GM19351 (cell line): ENCODE measurements around the gene CCSAP.
A peak's percentile ranks its signal among the peaks of the same experiment; 100 is the strongest.

Experiments used
- ATAC-seq: cut with Tn5 transposase; IDR thresholded peaks from one replicate; pipeline ENCODE4 v1.9.1; 2021; ENCODE audit warnings: mild to moderate bottlenecking, moderate library complexity; ENCODE audit not compliant: unreplicated experiment

CCSAP gene

DNA sequence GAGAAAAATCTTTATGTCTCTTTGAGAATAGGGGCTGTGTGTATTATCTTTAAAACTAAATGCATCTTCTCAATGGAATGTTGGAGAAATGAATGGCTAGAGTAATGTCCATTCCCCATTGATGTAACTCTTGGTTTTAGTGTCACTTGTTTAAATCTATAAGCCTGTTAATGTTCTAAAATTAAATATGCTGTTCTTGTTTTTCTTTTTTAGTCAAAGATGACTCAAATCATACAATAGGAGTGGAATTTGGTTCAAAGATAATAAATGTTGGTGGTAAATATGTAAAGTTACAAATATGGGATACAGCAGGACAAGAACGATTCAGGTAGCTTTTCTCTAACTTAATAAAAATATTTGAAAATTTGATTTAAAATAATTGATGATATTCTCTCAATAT is 54.3 kb downstream of the CCSAP start:
- no peak for ATAC-seq

DNA sequence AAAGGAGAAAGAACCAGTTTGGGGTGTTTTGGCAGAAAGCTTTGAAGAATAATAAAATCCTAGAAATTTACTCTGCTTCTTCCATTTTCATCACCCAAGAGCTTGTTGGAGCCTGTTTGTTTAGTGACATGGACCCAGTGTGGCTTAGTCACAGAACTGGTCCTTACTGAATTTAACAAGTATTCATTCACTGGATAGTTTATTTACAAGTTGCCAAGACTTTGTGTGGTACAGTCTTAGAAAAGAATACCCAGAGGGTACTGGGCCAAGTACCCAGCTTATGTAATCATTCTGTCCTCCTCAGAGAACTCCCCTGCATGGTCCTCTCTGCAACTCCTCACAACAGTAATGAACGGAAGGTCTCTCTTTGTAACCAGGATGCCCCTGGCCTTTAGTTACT is 55.6 kb downstream of the CCSAP start:
- ATAC-seq = no peak

DNA sequence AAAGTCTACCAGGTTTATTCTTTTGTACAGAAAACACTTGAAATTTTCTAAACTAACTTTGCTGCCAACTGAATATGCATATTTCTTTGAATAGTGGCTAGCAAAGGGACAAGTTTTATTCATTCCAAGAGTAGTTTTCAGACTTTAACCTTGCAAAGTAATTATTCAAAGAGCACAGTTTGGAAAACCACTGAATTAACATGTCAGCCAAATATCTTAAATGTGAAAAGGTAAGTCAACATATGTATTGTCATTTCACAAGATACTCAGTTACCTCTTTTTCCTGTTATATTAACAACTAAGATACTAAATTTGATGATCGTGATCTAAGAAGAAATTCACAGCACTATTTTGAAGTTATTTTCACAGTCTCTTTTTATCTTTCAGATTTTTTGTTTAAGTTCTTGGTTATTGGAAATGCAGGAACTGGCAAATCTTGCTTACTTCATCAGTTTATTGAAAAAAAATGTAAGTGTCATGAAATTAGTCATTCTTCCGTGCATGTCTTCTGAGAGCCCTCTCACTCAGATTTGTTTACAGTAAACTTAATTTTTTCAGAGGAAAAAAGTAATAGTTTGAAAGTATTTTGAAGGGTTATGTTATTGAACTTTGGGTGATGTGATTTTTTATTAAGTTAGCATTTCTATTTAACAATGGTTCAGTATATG is 56.6 kb downstream of the CCSAP start:
- ATAC-seq = no peak

DNA sequence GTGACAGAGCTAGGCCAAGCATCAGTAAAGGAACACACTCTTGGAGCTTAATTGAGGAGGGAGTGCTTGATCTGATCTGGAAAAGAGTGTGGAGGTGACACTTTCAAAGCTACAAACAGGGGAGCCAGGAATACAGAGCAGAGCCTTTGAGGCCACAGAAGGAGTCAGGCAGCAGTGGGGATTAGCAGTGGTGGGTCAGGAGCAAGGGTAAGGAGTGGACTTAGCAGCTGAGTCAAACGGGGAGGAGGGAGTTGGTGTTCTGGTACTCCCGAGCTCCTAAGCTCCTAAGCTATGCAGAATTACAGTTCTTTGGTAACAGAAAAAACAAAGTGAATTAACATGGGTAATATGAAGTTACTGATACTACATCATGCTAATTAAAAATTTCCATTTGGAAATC is 57.4 kb downstream of the CCSAP start:
- ATAC-seq = no peak

DNA sequence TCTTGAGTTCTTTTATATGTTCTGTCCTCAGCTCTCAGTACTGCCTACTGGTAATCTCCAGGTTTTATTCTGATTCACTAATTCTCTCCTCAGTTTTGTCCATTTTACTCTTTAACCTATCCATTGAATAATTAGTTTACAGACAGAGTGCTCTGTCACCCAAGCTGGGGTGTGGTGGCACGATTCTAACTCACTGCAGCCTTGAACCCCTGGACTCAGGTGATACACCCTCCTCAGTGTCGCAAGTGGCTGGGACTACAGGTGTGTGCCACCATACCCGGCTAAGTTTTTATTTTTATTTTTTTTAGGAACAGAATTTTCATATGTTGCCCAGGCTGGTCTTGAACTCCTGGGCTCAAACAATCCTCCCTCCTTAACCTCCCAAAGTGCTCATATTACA is 58.0 kb downstream of the CCSAP start:
- no peak for ATAC-seq

DNA sequence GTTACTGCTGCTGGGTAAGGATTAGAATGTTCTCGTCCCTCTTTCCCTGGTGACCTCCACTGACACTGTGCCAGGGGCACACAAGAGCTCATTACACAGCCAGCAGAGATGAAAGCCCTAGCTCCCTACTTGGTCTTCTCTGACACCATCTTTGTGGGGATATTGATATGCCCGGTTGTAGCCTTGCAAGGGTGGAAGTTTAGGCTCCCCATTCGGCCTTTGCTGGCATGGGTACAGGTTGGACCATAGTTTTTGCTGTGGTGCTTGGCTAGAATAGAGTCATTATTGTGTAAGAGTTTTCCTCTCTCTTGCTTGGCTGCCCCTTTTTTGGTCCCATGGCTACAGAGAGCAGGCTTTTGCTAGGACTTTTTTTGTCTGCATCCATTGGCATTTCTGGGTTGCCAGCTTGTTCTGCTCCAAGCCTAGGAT is 59.6 kb downstream of the CCSAP start:
- ATAC-seq = no peak

DNA sequence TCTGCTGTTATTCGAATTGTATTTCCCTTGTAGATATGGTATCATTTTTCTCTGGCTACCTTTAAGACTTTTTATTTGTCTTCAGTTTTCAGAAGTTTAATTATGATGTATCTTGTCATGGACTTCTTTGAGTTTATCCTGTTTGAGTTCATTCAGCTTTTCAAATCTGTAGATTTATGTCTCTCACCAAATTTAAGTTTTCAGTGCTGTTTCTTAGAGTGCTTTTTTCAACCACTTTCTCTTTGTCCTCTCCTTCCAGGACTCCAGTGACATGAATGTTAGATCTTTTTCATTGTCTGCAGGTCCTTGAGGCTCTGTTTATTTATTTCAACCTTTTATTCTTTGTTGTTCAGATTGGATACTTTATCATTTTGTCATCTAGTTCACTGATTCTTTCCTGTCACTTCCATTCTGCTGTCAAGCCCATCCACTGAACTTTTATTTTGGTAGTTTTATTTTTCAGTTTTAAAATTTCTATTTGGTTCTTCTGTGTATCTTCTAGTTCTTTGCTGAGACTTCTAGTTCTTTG is 60.5 kb downstream of the CCSAP start:
- ATAC-seq = no peak

DNA sequence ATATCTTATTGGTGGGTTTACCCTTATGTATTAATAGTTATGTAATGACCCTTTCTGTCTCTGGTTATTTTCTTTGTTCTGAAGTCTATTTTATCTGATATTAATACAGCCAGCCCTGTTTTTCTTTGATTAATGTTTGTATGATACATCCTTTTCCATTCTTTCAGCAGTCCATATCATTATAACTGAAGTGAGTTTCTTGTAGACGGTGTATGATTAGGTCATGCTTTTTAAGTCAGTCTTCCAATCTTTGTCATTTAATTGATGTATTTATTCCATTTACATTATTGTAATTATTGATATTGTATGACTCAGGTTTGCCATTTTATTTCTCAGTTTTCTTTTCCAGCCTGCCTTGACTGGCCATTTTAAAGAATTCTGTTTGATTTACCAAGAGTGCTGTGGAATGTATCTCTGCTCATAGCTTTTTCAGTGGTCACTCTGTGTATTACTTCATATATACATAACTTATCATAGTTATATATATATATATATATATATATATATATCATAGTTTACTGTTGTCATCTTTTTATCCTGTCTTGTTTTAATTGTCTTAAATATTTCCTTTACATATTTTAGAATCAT is 61.4 kb downstream of the CCSAP start:
- ATAC-seq = no peak

DNA sequence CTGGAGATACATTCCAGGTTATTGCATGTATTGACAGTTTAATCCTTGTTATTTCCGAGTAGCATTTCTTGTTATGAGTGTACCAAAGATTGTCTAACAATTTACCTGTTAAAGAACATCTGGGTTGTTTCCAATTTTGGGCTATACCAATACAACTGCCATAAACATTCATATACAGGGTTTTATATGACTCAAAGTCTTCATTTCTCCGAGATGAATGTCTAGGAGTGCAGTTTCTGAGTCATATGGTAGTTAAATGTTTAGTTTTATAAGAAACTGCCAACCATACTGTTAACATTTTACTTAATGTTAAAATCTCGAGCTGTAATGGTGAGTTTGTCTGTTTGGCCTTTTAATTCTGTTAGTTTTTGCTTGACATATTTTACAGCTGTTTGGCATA is 61.9 kb downstream of the CCSAP start:
- no peak for ATAC-seq

DNA sequence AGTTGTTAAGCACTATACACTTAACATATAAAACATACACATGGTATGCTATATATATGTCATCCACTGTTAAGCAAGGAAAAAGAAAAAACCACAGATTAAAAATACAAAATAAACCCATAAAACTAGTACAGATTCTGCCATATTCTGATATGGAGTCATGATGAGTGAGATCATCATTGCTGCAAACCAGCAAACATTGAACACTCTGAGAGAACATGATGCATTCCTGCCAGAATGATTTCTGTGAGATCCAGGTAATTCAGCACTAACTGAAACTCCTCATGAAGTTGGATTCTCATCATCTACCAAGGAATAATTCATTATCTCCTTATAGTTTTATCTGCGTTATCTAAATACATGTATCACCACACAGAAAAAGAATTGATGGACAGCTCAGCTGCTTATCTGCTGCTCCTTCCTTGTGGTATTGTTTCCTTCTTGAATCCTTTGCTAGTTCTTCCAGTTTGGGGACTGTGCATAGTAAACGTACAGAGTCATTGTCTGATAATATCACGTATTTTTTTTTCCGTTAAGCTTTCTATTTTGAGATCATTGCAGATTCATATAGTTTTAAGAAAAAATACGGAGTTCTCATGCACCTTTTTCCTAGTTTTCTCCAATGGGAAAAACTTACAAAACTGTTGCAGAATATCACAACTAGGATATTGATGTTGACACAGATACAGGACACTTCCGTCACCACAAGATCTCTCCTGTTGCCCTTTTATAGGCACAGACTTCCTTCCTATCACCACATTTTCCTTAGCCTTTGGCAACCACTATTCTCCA is 62.6 kb downstream of the CCSAP start:
- no peak for ATAC-seq

DNA sequence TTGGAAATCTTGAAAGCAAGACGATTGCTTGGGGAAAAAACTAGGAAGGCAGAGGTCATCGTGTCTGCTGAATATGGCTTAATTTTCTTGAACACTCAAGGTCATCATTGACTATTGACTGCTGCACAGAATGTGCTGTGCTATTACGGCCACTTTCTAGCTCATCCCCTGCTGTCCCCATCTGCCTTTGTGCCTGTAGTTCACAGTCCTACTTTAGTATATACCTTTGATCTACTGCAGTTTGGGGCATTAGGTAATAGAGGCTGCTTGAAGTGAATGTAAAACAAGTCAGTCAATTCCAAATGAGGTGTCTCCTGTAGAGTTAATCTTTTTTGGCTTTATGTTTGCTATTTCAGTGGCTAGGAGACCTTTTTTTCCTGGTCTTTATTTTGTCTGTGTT is 63.6 kb downstream of the CCSAP start:
- ATAC-seq = no peak

DNA sequence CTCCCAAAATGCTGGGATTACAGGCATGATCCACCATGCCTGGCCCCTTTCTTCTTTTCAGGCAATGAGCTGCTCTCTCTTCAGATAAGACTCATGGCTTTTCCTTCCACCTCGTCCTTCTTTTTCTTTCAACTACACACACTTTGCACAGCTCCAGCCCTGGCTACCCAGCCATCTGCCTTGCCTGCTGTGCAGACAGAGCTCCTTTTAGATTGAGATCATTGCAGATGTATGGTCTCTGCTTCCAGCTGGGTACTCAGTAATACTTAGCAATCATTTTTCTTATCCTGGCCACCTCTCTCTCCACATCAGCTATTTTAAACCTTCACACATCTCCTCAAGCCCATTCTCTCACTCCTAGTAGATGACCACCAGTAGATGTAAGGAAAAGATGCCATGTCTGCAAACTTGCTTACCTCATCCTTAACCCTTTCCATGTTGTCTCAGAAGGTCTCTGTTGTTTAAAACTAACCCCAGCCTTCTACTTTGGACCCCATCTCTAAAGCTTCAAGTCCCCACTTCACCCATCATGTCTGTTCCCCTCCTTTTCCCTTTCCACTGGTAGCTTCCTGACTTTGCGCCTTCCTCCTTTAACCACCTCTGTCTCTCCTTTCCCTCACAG is 64.6 kb downstream of the CCSAP start:
- no peak for ATAC-seq

DNA sequence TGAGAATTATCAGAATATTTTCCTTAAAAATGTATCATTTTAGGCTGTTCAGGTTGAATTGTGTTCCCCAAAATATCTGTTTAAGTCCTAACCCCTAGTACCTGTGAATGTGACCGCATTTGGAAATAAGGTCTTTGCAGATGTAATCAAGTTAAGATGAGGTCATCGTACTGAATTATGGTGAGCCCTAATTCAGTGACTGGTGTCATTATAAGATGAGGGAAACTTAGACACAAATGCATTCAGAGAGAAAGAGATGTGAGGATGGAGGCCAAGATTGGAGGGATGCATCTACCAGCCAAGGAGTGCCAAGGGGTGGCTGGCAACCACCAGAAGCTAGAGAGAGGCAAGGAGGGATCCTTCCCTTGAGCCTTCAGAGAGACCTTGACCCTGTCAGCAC is 67.8 kb downstream of the CCSAP start:
- ATAC-seq = no peak

DNA sequence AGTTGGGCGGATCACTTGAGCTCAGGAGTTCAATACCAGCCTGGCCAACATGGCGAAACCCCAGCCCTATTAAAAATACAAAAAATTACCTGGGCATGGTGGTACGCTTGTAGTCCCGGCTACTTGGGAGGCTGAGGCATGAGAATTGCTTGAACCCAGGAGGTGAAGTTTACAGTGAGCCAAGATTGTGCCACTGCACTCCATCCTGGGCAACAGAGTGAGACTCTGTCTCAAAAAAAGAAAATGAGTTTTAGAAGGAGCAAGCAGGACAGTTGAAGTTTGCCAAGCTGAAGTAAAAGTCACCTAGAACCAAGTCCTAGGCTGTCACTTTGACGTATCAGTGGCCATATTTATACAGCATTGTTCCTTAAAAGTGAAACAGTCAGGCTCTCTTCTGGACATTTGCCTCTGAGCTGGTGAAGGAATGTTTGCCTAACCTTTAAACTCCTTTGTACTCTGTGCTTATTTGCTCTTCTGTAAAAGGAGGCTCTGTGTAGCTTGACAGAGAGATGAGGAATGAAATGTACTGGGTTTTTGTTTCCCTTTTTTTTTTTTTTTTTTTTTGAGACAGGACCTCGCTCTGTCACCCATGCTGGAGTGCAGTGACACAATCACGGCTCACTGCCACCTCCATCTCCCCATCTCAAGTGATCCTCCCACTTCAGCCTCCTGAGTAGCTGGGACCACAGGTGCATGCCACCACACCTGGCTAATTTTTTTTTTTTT is 69.2 kb downstream of the CCSAP start:
- ATAC-seq = no peak

DNA sequence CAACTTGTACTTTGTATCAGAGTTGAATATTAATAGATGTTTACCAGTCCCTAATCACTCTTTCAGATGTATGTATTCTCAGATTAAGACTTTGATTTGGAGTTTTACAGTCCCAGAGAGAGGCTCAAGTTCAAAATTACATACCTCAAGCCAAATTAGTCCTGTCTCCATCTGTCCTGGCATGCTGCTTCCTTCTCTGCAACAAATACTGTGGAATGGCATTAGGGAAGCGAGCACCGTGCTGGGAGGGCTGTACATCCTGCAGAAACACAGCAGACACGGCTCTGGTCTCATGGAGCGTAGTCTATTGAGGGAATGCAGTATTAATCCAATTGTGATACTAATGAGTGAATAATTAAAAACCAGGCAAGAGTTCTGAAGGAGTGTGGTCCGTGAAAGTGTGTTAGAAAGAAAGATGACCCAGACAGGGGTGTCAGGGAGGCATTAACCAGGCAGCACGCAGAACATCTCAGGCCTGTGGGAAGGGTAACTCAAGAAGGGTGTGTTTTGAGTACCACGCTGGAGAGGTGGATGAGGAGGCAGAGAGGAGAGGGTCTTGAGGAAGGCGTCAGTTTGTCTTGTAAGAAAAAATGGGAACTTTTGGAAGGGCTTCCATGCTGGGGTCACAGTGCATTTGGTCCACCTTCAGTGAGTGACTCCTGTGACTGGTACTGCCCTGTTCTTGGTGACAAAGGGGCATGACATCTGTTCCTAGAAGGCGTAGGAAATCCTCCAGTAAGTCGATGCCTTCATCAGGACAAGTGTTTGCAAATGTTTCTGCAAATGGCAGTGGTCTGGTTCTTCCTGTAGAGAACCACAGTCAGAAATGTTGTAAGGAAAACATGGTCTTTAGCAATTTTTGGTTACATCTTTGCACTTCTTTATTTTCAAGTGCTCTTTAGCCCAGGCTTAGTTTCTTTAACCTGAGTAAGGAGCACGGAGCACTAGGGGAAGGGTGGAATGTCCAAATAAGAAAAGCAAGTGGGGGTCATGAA is 70.4 kb downstream of the CCSAP start:
- no peak for ATAC-seq

DNA sequence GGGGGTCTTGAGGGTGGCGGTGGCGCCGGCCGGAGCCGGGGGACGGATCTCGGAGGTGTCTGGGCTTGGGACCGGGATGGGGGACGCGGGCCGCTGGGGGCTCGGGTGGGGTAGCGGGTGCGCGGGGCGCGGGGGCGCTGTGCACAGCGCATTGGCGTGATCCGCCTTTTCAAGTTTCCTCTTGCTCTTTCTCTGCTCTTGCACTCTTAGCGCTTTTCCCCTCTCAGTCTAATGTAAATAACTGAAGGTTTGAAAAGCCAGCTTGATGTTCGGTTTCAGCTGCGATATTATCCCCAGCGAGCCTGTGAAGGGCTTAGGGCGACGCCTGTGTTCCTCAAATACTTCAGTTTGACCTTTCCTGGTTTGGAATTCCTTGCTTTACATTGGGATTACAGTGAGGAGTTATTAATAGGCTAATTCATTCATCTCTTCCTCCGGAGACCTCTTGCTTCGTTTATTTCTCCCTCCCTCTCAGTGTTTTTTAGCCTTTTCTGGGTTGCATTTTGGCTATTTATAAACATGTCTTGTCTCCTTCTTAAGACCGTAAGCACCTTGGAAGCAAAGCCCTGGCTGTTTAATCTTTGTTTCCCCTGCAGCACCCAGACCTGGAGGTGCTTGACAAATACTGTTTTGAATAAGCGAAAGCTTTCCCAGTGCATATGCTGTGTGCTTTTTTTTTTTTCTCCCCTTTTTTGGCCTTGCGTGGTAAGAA is 71.2 kb downstream of the CCSAP start:
- ATAC-seq = peak; percentile 57
